Esophagus (tissue), 2 donors: ENCODE results near the gene RAB24. TPM values are rescaled to one million over a fixed set of nuclear protein-coding genes. Genes with fewer than 3 reads are reported as not detected.

Experiments
- H3K27ac ChIP-seq, 2 donors: one replicate each; pipeline ENCODE4 v1.5.1; 2013; ENCODE audit warnings: low read depth in 2 of 2, mild to moderate bottlenecking in 2 of 2, inconsistent platforms in 1 of 2, low read length in 1 of 2, moderate library complexity in 1 of 2
- H3K27me3 ChIP-seq, 2 donors: one replicate each; pipeline ENCODE4 v1.6.1; 2013; ENCODE audit warnings: low read length in 2 of 2, control low read depth in 1 of 2, mild to moderate bottlenecking in 1 of 2; ENCODE audit not compliant: insufficient read depth in 2 of 2, control insufficient read depth in 1 of 2
- H3K36me3 ChIP-seq, 2 donors: one replicate each; pipeline ENCODE4 v1.6.1; 2013; ENCODE audit warnings: low read length in 1 of 2; ENCODE audit not compliant: control insufficient read depth in 2 of 2, insufficient read depth in 2 of 2
- H3K4me1 ChIP-seq, 2 donors: one replicate each; pipeline ENCODE4 v1.6.1; 2013; ENCODE audit warnings: low read length in 1 of 2; ENCODE audit not compliant: control insufficient read depth in 2 of 2, insufficient read depth in 2 of 2
- H3K4me3 ChIP-seq, 2 donors: one replicate each; pipeline ENCODE4 v1.5.1; 2013; ENCODE audit warnings: low read length in 2 of 2, mild to moderate bottlenecking in 2 of 2, low read depth in 1 of 2, moderate library complexity in 1 of 2
- H3K9me3 ChIP-seq, 2 donors: one replicate each; pipeline ENCODE4 v1.6.1; 2013; ENCODE audit warnings: mild to moderate bottlenecking in 2 of 2, low read depth in 1 of 2, low read length in 1 of 2, moderate library complexity in 1 of 2; ENCODE audit not compliant: control insufficient read depth in 2 of 2, insufficient read depth in 1 of 2
- WGBS, 2 donors: extraction: QIAGEN DNeasy Blood & Tissue Kit; methylation state at CpG; one replicate each; pipeline ENCODE4 v1.1.7; 2013; 5-methylcytosine and 5-hydroxymethylcytosine counted together
- polyA plus RNA-seq, 2 donors: library from polyadenylated mRNA; stranded (reverse); fragments of 200-250 nt; gene quantifications; one replicate each; pipeline ENCODE4 v1.2.3, GENCODE V29; 2013
- donor health status: healthy with polysubstance abuse.
- donor health status: Bipolar disorder and iron deficiency.

RAB24 gene
- polyA plus RNA-seq, 2 donors, result 60.0 to 80.2 TPM

DNA sequence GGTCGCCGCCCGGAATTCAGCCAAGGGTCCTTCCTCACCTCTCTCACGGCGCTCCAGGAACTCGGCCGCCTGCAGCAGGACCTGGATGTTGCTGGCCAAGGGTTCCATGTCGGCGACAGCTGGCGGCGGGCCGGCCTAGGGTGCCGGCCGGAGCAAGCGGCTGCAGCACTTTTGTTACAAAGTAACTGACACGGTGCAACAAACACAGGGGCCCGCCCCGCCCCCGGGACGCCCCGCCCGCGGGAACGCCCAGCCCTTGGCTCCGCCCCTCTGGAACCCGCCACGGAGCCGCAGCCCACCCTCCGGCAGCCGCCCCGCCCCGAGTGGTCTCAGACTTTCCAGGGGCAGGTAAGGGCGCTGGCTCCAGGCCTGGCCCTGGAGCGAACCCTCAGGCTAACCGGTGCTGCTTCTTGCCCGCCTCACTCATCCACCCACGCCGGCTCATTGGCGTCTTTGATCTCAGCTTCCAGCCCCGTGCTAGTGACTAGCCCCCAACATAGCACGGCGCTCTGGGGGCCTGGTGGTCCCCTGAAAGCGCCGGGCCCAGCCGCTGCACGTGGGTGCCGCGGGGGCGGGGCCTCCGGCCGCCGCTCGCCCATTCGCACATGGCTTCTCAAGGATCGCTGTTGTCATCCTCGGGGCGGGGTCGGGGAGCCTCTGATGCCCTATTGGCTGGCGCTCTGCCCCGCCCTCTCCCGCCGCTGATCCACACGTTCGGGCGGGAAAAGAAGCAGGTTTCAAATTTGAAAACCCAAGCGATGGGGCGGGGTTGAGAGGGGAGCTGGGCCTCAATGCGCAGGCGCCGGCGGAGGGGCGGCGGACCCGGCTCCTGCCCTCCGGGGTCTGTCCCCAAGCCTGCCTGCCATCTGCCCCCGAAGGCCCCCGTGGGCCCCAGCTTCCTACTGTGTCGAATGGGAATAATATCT lies 8.5 kb upstream of the RAB24 start, which contains the start of gene MXD3:
TSS of gene MXD3 (minus strand) at position 176 of the 926 bp plus-strand sequence. CDS start at position 108, 68 bp downstream.
- Histone ChIP-seq H3K9me3 (peaks cover 0 to 3% of the 10 kb centered on the region in 2 donors), H3K27me3 (no peaks in the 10 kb centered on the region), H3K4me3 (peak within 1 kb of the TSS; percentile 46), H3K4me1 (peaks cover 14 to 15% of the 10 kb centered on the region in 2 donors), H3K36me3 (peaks cover 0 to 11% of the 10 kb centered on the region in 2 donors), H3K27ac (peak within 1 kb of the TSS in 1 of 2 donors; percentile 76)
- 0 to 1% methylated on average over 78 of the region's 78 CpGs for WGBS, 2 donors

DNA sequence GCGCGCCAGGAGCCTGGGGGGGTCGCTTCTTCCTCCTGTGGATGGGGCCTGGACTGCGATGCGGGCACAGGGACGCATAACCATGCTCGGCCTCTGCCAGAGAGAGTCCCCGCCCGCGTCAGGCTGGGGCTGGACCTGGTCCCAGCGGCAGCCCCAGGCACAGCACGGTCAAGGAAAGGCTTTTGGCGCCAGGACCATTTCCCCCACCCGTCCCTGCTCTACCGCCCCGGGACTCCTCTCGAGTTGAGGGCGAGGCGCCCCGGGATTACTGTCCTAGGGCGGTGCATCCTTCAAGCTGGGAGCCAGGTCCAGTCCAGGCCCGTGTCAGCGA lies 7.8 kb upstream of the RAB24 start:
- Histone ChIP-seq H3K4me3 (peak overlapping the region; percentile 46), H3K27me3 (no peaks in the 10 kb centered on the region), H3K9me3 (peaks cover 0 to 3% of the 10 kb centered on the region in 2 donors), H3K36me3 (peaks cover 0 to 11% of the 10 kb centered on the region in 2 donors), H3K27ac (no peak overlapping the region), H3K4me1 (peaks cover 14 to 15% of the 10 kb centered on the region in 2 donors)
- 3% methylated on average over 19 to 23 of the region's 23 CpGs for WGBS, 2 donors

DNA sequence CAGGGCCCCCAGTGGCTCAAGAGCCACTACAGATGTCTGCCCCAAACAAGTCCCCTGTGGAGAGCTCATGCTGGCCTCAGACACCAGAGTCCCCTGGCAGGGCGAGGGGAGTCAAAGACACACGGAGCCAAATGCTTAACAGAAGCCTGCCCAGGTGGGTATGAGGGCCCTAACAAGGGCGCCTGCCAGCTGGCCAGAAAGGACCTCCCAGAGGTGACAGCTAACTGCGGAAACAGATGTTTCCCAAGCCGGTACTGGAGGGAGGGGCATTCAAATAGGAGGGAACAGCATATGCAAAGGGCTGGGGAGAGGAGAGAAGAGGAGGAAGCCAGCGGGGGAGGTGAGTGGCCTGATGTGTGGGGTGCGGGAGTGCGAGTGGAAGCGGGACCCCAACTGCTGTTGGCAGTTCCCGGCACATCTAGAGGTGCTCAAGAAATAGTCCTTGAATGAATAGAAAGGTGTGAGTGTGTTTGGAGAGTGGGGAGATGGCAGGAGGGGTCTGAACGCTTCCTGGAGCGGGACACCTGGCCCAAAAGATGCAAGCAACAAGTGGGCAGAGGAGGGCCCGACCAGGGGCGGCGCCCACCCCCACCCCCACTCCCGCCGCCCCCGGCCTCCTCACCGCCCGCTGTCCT lies 7.4 kb upstream of the RAB24 start:
- WGBS, 2 donors, result 15 to 16% methylated on average over 20 of the region's 20 CpGs
- H3K9me3 ChIP-seq, result peaks cover 0 to 3% of the 10 kb centered on the region in 2 donors
- peak overlapping the region; percentile 46 for H3K4me3 ChIP-seq
- H3K27me3 ChIP-seq, result no peaks in the 10 kb centered on the region
- H3K36me3 ChIP-seq, result peaks cover 0 to 11% of the 10 kb centered on the region in 2 donors
- H3K27ac ChIP-seq, result no peak overlapping the region
- peaks cover 14 to 15% of the 10 kb centered on the region in 2 donors for H3K4me1 ChIP-seq

GRCh38 chr5:177310332-177310731 lies 6.8 kb upstream of the RAB24 start:
- H3K9me3 ChIP-seq, result peaks cover 0 to 3% of the 10 kb centered on the region in 2 donors
- H3K27me3 ChIP-seq, result no peaks in the 10 kb centered on the region
- WGBS, 2 donors, result 85 to 89% methylated on average over 13 of the region's 13 CpGs
- peaks cover 0 to 13% of the 10 kb centered on the region in 2 donors for H3K36me3 ChIP-seq
- no peak overlapping the region for H3K4me3 ChIP-seq
- H3K4me1 ChIP-seq, result peaks cover 14 to 15% of the 10 kb centered on the region in 2 donors
- H3K27ac ChIP-seq, result no peak overlapping the region

- H3K27me3 ChIP-seq, result no peaks in the 10 kb centered on the region
- H3K4me3 ChIP-seq, result no peak overlapping the region
- H3K4me1 ChIP-seq, result peaks cover 14 to 15% of the 10 kb centered on the region in 2 donors
- peaks cover 0 to 11% of the 10 kb centered on the region in 2 donors for H3K36me3 ChIP-seq
- no peaks in the 10 kb centered on the region for H3K9me3 ChIP-seq
- no peak overlapping the region for H3K27ac ChIP-seq
- WGBS, 2 donors, result 48 to 60% methylated on average over 10 of the region's 10 CpGs
These were observed 6.1 kb upstream of the RAB24 start for GRCh38 chr5:177309351-177310191.

DNA sequence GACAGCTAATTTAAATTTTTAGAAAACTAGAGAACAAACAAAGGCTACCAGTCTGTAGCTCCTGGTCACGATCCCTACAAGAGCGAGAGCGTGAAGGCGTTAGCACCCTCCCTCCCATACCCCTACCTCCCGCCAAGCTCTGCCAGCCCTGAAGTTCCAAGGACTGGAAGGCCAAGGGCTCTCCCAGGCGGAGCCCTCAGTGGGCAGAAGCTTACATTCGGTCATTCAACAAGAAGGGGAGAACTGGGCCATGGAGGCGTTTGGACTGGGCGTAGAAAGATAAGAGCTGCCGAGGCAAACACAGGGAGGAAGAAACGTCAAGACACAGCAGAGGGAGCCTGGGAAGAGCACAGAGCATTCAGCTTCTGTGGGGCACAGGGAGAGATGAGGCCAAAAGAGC lies 5.2 kb upstream of the RAB24 start:
- H3K36me3 ChIP-seq, result peaks cover 0 to 11% of the 10 kb centered on the region in 2 donors
- no peaks in the 10 kb centered on the region for H3K27me3 ChIP-seq
- 87 to 88% methylated on average over 11 of the region's 11 CpGs for WGBS, 2 donors
- no peaks in the 10 kb centered on the region for H3K9me3 ChIP-seq
- no peak overlapping the region for H3K4me3 ChIP-seq
- peak overlapping the region in 1 of 2 donors; percentile 13 for H3K27ac ChIP-seq
- H3K4me1 ChIP-seq, result peaks cover 14 to 15% of the 10 kb centered on the region in 2 donors

- peaks cover 12 to 14% of the 10 kb centered on the region in 2 donors for H3K4me1 ChIP-seq
- H3K9me3 ChIP-seq, result no peaks in the 10 kb centered on the region
- H3K27ac ChIP-seq, result peak overlapping the region in 1 of 2 donors; percentile 14
- H3K27me3 ChIP-seq, result no peaks in the 10 kb centered on the region
- WGBS, 2 donors, result 82 to 84% methylated on average over 43 of the region's 43 CpGs
- peaks cover 0 to 11% of the 10 kb centered on the region in 2 donors for H3K36me3 ChIP-seq
- no peak overlapping the region for H3K4me3 ChIP-seq
These were observed 4.2 kb upstream of the RAB24 start for GRCh38 chr5:177307544-177308363.

- H3K4me3 ChIP-seq, result no peak overlapping the region
- peaks cover 0 to 11% of the 10 kb centered on the region in 2 donors for H3K36me3 ChIP-seq
- peak overlapping the region; percentile 14 to 80 for H3K27ac ChIP-seq
- WGBS, 2 donors, result 62 to 69% methylated on average over 15 of the region's 15 CpGs
- no peaks in the 10 kb centered on the region for H3K27me3 ChIP-seq
- H3K4me1 ChIP-seq, result peaks cover 12 to 15% of the 10 kb centered on the region in 2 donors
- no peaks in the 10 kb centered on the region for H3K9me3 ChIP-seq
These were observed 3.4 kb upstream of the RAB24 start for GRCh38 chr5:177306674-177307543.
